WTC11 (cell line): ENCODE results near the gene SYT17.

ENCODE experiments used
- CREB1 ChIP-seq: sonication (generic); formaldehyde crosslinking; IDR thresholded peaks from 2 replicates; pipeline ENCODE4 v1.8.0; 2023; ENCODE audit warnings: mild to moderate bottlenecking, missing genetic modification reagents
- TF ChIP-seq, protein P1 (sequence below): fragments of 200-600 bp; IDR thresholded peaks from 2 replicates; pipeline ENCODE4 v1.8.0; 2022; ENCODE audit warnings: antibody characterized with exemption
- TF ChIP-seq, protein P2 (sequence below): sonication (generic); formaldehyde crosslinking; IDR thresholded peaks from 2 replicates; pipeline ENCODE4 v1.8.1; 2023; ENCODE audit warnings: mild to moderate bottlenecking, missing genetic modification reagents, moderate library complexity
- TF ChIP-seq, protein P3 (sequence below): fragments of 250-450 bp; sonication (Bioruptor Pico); IDR thresholded peaks from 2 replicates; pipeline ENCODE4 v2.1.2; 2022; ENCODE audit warnings: mild to moderate bottlenecking, moderate library complexity
- TF ChIP-seq, protein P4 (sequence below): sonication (generic); formaldehyde crosslinking; IDR thresholded peaks from 2 replicates; pipeline ENCODE4 v1.8.0; 2022; ENCODE audit warnings: mild to moderate bottlenecking, missing genetic modification reagents

DNA sequence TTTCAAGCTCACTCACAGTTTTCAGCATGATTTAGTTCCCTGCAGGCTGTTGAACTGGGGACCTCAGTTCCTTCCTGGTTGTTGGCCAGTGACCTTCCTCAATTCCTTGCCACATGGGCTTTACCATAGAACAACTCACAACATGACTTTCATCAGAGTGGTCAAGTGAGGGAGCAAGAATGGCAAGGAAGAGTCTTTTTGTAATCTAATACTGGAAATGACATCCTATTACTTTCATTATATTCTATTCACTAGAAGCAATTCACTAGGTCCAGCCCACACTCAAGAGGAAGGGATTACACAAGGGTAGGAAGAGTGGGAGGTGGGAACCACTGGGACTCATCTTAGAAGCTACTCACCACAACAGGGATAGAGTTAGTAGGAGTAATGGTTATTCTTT, 57.6 kb downstream of the SYT17 start:
- no peak for TF ChIP-seq CREB1 (CRISPR knock-in tag)
- TF ChIP-seq, protein P1, sequence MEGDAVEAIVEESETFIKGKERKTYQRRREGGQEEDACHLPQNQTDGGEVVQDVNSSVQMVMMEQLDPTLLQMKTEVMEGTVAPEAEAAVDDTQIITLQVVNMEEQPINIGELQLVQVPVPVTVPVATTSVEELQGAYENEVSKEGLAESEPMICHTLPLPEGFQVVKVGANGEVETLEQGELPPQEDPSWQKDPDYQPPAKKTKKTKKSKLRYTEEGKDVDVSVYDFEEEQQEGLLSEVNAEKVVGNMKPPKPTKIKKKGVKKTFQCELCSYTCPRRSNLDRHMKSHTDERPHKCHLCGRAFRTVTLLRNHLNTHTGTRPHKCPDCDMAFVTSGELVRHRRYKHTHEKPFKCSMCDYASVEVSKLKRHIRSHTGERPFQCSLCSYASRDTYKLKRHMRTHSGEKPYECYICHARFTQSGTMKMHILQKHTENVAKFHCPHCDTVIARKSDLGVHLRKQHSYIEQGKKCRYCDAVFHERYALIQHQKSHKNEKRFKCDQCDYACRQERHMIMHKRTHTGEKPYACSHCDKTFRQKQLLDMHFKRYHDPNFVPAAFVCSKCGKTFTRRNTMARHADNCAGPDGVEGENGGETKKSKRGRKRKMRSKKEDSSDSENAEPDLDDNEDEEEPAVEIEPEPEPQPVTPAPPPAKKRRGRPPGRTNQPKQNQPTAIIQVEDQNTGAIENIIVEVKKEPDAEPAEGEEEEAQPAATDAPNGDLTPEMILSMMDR, result no peak
- TF ChIP-seq, protein P2, sequence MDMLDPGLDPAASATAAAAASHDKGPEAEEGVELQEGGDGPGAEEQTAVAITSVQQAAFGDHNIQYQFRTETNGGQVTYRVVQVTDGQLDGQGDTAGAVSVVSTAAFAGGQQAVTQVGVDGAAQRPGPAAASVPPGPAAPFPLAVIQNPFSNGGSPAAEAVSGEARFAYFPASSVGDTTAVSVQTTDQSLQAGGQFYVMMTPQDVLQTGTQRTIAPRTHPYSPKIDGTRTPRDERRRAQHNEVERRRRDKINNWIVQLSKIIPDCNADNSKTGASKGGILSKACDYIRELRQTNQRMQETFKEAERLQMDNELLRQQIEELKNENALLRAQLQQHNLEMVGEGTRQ (CRISPR knock-in tag), result no peak
- TF ChIP-seq, protein P3, sequence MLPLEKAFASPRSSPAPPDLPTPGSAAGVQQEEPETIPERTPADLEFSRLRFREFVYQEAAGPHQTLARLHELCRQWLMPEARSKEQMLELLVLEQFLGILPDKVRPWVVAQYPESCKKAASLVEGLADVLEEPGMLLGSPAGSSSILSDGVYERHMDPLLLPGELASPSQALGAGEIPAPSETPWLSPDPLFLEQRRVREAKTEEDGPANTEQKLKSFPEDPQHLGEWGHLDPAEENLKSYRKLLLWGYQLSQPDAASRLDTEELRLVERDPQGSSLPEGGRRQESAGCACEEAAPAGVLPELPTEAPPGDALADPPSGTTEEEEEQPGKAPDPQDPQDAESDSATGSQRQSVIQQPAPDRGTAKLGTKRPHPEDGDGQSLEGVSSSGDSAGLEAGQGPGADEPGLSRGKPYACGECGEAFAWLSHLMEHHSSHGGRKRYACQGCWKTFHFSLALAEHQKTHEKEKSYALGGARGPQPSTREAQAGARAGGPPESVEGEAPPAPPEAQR (CRISPR knock-in tag), result no peak
- TF ChIP-seq, protein P4, sequence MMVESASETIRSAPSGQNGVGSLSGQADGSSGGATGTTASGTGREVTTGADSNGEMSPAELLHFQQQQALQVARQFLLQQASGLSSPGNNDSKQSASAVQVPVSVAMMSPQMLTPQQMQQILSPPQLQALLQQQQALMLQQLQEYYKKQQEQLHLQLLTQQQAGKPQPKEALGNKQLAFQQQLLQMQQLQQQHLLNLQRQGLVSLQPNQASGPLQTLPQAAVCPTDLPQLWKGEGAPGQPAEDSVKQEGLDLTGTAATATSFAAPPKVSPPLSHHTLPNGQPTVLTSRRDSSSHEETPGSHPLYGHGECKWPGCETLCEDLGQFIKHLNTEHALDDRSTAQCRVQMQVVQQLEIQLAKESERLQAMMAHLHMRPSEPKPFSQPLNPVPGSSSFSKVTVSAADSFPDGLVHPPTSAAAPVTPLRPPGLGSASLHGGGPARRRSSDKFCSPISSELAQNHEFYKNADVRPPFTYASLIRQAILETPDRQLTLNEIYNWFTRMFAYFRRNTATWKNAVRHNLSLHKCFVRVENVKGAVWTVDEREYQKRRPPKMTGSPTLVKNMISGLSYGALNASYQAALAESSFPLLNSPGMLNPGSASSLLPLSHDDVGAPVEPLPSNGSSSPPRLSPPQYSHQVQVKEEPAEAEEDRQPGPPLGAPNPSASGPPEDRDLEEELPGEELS (CRISPR knock-in tag), result no peak
